GM12878 (cell line): ENCODE measurements around the gene SEPTIN11. TPM values are rescaled to one million over a fixed set of nuclear protein-coding genes. Genes with fewer than 3 reads are reported as not detected.

ENCODE experiments used
- ATAC-seq: fragments of 200-7000 bp; cut with Tn5 transposase; 3 replicates; pipeline ENCODE4 v1.9.1; 2020; ENCODE audit warnings: mild to moderate bottlenecking, moderate library complexity
- BruUV-seq: library from RNA; stranded (reverse); fragments of 400-500 nt; replicated peaks from 2 replicates; lab custom pipeline; 2021; lab: Mats Ljungman, UMichigan
- CTCF ChIA-PET: fragments of 300-600 bp; sonication (Branson Sonifier 250); formaldehyde crosslinking; extraction: SDS; loops from one replicate; lab custom pipeline; 2021; ENCODE audit warnings: inconsistent platforms; lab: Yijun Ruan, JAX
- POLR2A ChIA-PET: fragments of 350-600 bp; formaldehyde crosslinking; extraction: SDS; loops from one replicate; lab custom pipeline; 2021; ENCODE audit warnings: inconsistent platforms; lab: Charles Lee
- RAD21 ChIA-PET: fragments of 300-600 bp; sonication (Branson Sonifier 250); formaldehyde crosslinking; loops from one replicate; lab custom pipeline; 2023; ENCODE audit warnings: antibody characterized with exemption; ENCODE audit not compliant: unreplicated experiment; lab: Charles Lee
- SMC1A ChIA-PET: fragments of 300-600 bp; sonication (Branson Sonifier 250); formaldehyde crosslinking; loops from one replicate; lab custom pipeline; 2023; ENCODE audit not compliant: unreplicated experiment, uncharacterized antibody; lab: Charles Lee
- DNase-seq: peaks from one replicate; pipeline ENCODE4 v3.0.0-alpha.2; 2011; ENCODE audit warnings: low read depth, low spot score
- FAIRE-seq: peaks from 3 replicates; lab custom pipeline; 2011; peaks lifted over from hg19 to GRCh38; lab: Jason Lieb, UNC
- H2AFZ ChIP-seq: 2 replicates; pipeline ENCODE4 v1.6.0; 2011; ENCODE audit warnings: low read depth, low read length, control low read depth; ENCODE audit not compliant: control insufficient read depth
- H3K27ac ChIP-seq: 2 replicates; pipeline ENCODE4 v1.5.1; 2011; ENCODE audit warnings: control low read depth; ENCODE audit not compliant: control insufficient read depth, insufficient read depth
- H3K27me3 ChIP-seq, 2 experiments: replicated peaks in 1 of 2; 2 replicates each; pipeline versions ENCODE4 v1.6.0 to v1.6.1; 2011; ENCODE audit warnings: low read length in 1 of 2; ENCODE audit not compliant: control insufficient read depth in 2 of 2, insufficient read depth in 2 of 2
- H3K36me3 ChIP-seq, 2 experiments: 2 replicates each; pipeline ENCODE4 v1.5.1; 2011; ENCODE audit warnings: low read length in 1 of 2; ENCODE audit not compliant: control insufficient read depth in 2 of 2, insufficient read depth in 2 of 2
- H3K4me1 ChIP-seq: 2 replicates; pipeline ENCODE4 v1.6.1; 2011; ENCODE audit warnings: mild to moderate bottlenecking, low read length, moderate library complexity, mixed read lengths; ENCODE audit not compliant: control insufficient read depth, insufficient read depth
- H3K4me2 ChIP-seq: 2 replicates; pipeline ENCODE4 v1.6.0; 2011; ENCODE audit warnings: control low read depth; ENCODE audit not compliant: control insufficient read depth, insufficient read depth
- H3K4me3 ChIP-seq: fragments of 200-600 bp; sonication (generic); 2 replicates; pipeline ENCODE4 v1.5.1; 2016
- H3K79me2 ChIP-seq: 2 replicates; pipeline ENCODE4 v1.6.0; 2011; ENCODE audit warnings: low read length; ENCODE audit not compliant: control insufficient read depth, insufficient read depth
- H3K9ac ChIP-seq: 2 replicates; pipeline ENCODE4 v1.8.0; 2011; ENCODE audit warnings: low read length, control low read depth, mixed read lengths; ENCODE audit not compliant: control insufficient read depth, insufficient read depth
- H3K9me3 ChIP-seq: replicated peaks from 3 replicates; pipeline ENCODE4 v1.5.1; 2011; ENCODE audit warnings: mild to moderate bottlenecking, low read length; ENCODE audit not compliant: control insufficient read depth, insufficient read depth
- H4K20me1 ChIP-seq: 2 replicates; pipeline ENCODE4 v1.6.0; 2011; ENCODE audit not compliant: control insufficient read depth, insufficient read depth
- BRCA1 ChIP-seq: IDR thresholded peaks from 2 replicates; pipeline ENCODE4 v1.6.1; 2011; ENCODE audit warnings: low read depth, low read length, improper control_type of control experiment
- CREM ChIP-seq: IDR thresholded peaks from 2 replicates; pipeline ENCODE4 v1.6.1; 2014; ENCODE audit warnings: antibody characterized with exemption, low read depth
- GATAD2B ChIP-seq: fragments of 450-650 bp; conservative IDR thresholded peaks from 2 replicates; pipeline ENCODE4 v1.6.1; 2017; ENCODE audit warnings: low read depth, mild to moderate bottlenecking, moderate library complexity
- HDAC2 ChIP-seq: fragments of 200-600 bp; sonication (generic); IDR thresholded peaks from 2 replicates; pipeline ENCODE4 v1.6.1; 2017
- LARP7 ChIP-seq: fragments of 450-650 bp; IDR thresholded peaks from 2 replicates; pipeline ENCODE4 v1.6.1; 2017; ENCODE audit warnings: mild to moderate bottlenecking
- MYB ChIP-seq: fragments of 150-350 bp; IDR thresholded peaks from 2 replicates; pipeline ENCODE4 v1.6.1; 2014; ENCODE audit warnings: mild to moderate bottlenecking, low read depth, low read length, borderline replicate concordance
- PML ChIP-seq: IDR thresholded peaks from 2 replicates; pipeline ENCODE4 v1.6.1; 2012; ENCODE audit warnings: low read length, inconsistent platforms
- RAD21 ChIP-seq: IDR thresholded peaks from 2 replicates; pipeline ENCODE4 v1.6.1; 2011; ENCODE audit warnings: mild to moderate bottlenecking, low read depth, low read length, moderate library complexity; ENCODE audit not compliant: insufficient read depth
- TCF12 ChIP-seq: IDR thresholded peaks from 2 replicates; pipeline ENCODE4 v1.6.1; 2011; ENCODE audit warnings: low read depth, mild to moderate bottlenecking, low read length
- ZNF384 ChIP-seq: IDR thresholded peaks from 2 replicates; pipeline ENCODE4 v1.6.1; 2012; ENCODE audit warnings: low read depth, mild to moderate bottlenecking, low read length, improper control_type of control experiment, borderline replicate concordance
- WGBS: methylation state at CpG from one replicate; pipeline ENCODE4 v1.1.6; 2016; ENCODE audit warnings: low lambda C conversion rate; ENCODE audit not compliant: insufficient replicate concordance, insufficient coverage; ENCODE audit errors: missing lambda C conversion rate; 5-methylcytosine and 5-hydroxymethylcytosine counted together
- in situ Hi-C: fragments of 300-500 bp; cut with MboI; formaldehyde crosslinking; loops from 9 replicates; pipeline ENCODE4 v1.14.3; 2018; ENCODE audit warnings: mixed read lengths
- intact Hi-C: fragments of 100-400 bp; cut with micrococcal nuclease; formaldehyde crosslinking; loops from one replicate; pipeline ENCODE4 v1.14.2; 2022; ENCODE audit not compliant: unreplicated experiment
- polyA plus RNA-seq, 11 experiments: library from polyadenylated mRNA; depleted of rRNA in 4 of 11; unstranded in 6 of 11; stranded (reverse) in 5 of 11; fragments of >200 nt; fragmentation: Nextera tagmentation in 4 of 11; fragmentation: Illumina TruSeq in 1 of 11; extraction: Ambion mirVana in 4 of 11; extraction: Trizol in 1 of 11; gene quantifications; 1 replicate in 1 of 11; 2 replicates in 10 of 11; pipeline versions ENCODE4 v1.2.1 to v1.2.3, GENCODE V29; 2011 to 2016; ENCODE audit warnings: inconsistent platforms in 2 of 11, missing spikeins in 2 of 11, low read depth in 1 of 11
- total RNA-seq, 4 experiments: library from RNA; depleted of rRNA in 3 of 4; stranded (reverse); fragments of >200 nt in 3 of 4; fragmentation: Illumina TruSeq in 1 of 4; extraction: Trizol in 1 of 4; gene quantifications; 2 replicates each; pipeline versions ENCODE4 v1.2.1 to v1.2.3, GENCODE V29; 2013 to 2021
- TF ChIP-seq, protein P1 (sequence below): IDR thresholded peaks from 2 replicates; pipeline ENCODE4 v1.6.1; 2011; ENCODE audit warnings: borderline replicate concordance, low read depth, mild to moderate bottlenecking, moderate library complexity, low read length; ENCODE audit not compliant: insufficient read depth, poor library complexity, severe bottlenecking
- TF ChIP-seq, protein P2 (sequence below): fragments of 450-650 bp; IDR thresholded peaks from 2 replicates; pipeline ENCODE4 v1.6.1; 2014; ENCODE audit warnings: mild to moderate bottlenecking
- TF ChIP-seq, protein P3 (sequence below): fragments of 150-350 bp; IDR thresholded peaks from 2 replicates; pipeline ENCODE4 v1.6.1; 2016; ENCODE audit warnings: low read depth, low read length

The SEPTIN11 gene
- total and polyA plus RNA-seq, 10 of the 15 experiments (the other 5 are each of a cell fraction or from before 2014, with no cell fraction given): 24.7 to 160 (median 91.3) TPM

DNA sequence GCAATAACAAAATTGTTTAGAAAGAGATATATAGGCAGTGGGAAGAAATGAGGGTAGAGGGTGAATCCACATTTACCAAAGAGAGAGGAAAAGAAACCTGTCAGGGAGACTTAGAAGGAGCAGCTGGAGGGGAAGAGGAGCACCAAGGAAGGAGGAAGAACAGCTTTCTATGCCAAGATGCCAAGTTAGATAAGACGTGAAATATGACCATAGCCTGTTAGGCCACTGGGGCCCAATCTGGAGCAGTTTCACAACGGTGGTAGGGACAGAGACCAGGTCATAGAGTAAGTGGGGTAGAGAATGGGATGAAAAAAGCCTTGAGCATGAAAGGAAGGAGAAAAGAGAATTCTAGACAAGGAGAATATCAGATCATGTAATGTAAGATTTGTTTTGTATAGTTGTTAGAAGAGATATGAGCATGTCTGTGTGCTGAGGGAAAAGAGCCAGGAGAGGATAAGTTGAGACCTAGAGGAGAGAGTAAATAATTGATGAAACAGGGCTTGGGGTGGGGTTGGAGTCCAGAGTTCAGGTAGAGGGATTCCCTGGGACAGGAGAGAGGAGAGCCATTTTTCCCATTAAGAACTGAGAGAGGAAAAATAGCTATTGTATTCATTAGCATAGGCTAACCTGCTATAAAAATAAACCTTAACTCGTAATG, 47.2 kb upstream of the SEPTIN11 start:
- in situ Hi-C loops: no loop called here
- H3K4me1 ChIP-seq: no peaks in the 10 kb centered on the region
- H3K27ac ChIP-seq: no peak overlapping the region
- H3K4me2 ChIP-seq: no peak overlapping the region
- ChIA-PET CTCF (interaction anchor here (1.0 to 1.4 kb wide), 3 partner anchors 21 to 300 kb away, joined by 3 to 5 read pairs (median 4); no protein-coding TSS in a partner anchor), SMC1A (interaction anchor here (1.2 kb wide), 1 partner anchor 39 kb away, joined by 3 read pairs; no protein-coding TSS in a partner anchor), POLR2A (no interaction called here), RAD21 (no interaction called here)
- no TSS peak for BruUV-seq
- H3K36me3 ChIP-seq: no peaks in the 10 kb centered on the region
- no peak for ATAC-seq
- H2AFZ ChIP-seq: no peak overlapping the region
- H3K27me3 ChIP-seq: peaks cover 7 to 8% of the 10 kb centered on the region in 2 experiments
- H3K9me3 ChIP-seq: no peaks in the 10 kb centered on the region; the same call in 2 of the 3 replicates
- intact Hi-C loops: no loop called here
- 43% methylated on average over 3 of the region's 3 CpGs for WGBS
- no peak overlapping the region for H3K9ac ChIP-seq
- no peak overlapping the region for H3K4me3 ChIP-seq
- H4K20me1 ChIP-seq: no peaks in the 10 kb centered on the region
- TF ChIP-seq, protein P1, sequence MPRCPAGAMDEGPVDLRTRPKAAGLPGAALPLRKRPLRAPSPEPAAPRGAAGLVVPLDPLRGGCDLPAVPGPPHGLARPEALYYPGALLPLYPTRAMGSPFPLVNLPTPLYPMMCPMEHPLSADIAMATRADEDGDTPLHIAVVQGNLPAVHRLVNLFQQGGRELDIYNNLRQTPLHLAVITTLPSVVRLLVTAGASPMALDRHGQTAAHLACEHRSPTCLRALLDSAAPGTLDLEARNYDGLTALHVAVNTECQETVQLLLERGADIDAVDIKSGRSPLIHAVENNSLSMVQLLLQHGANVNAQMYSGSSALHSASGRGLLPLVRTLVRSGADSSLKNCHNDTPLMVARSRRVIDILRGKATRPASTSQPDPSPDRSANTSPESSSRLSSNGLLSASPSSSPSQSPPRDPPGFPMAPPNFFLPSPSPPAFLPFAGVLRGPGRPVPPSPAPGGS: no peak
- TF ChIP-seq PML (no peak), MYB (no peak), GATAD2B (no peak), BRCA1 (no peak), CREM (no peak), RAD21 (no peak), LARP7 (no peak), TCF12 (no peak), HDAC2 (no peak), ZNF384 (no peak)
- TF ChIP-seq, protein P2, sequence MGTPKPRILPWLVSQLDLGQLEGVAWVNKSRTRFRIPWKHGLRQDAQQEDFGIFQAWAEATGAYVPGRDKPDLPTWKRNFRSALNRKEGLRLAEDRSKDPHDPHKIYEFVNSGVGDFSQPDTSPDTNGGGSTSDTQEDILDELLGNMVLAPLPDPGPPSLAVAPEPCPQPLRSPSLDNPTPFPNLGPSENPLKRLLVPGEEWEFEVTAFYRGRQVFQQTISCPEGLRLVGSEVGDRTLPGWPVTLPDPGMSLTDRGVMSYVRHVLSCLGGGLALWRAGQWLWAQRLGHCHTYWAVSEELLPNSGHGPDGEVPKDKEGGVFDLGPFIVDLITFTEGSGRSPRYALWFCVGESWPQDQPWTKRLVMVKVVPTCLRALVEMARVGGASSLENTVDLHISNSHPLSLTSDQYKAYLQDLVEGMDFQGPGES: no peak
- TF ChIP-seq, protein P3, sequence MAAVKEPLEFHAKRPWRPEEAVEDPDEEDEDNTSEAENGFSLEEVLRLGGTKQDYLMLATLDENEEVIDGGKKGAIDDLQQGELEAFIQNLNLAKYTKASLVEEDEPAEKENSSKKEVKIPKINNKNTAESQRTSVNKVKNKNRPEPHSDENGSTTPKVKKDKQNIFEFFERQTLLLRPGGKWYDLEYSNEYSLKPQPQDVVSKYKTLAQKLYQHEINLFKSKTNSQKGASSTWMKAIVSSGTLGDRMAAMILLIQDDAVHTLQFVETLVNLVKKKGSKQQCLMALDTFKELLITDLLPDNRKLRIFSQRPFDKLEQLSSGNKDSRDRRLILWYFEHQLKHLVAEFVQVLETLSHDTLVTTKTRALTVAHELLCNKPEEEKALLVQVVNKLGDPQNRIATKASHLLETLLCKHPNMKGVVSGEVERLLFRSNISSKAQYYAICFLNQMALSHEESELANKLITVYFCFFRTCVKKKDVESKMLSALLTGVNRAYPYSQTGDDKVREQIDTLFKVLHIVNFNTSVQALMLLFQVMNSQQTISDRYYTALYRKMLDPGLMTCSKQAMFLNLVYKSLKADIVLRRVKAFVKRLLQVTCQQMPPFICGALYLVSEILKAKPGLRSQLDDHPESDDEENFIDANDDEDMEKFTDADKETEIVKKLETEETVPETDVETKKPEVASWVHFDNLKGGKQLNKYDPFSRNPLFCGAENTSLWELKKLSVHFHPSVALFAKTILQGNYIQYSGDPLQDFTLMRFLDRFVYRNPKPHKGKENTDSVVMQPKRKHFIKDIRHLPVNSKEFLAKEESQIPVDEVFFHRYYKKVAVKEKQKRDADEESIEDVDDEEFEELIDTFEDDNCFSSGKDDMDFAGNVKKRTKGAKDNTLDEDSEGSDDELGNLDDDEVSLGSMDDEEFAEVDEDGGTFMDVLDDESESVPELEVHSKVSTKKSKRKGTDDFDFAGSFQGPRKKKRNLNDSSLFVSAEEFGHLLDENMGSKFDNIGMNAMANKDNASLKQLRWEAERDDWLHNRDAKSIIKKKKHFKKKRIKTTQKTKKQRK: no peak
- DNase-seq: no peak
- H3K79me2 ChIP-seq: no peaks in the 10 kb centered on the region
- FAIRE-seq: no peak
